Measurements from ENCODE around the gene ABI3BP. TPM values are rescaled to one million over a fixed set of nuclear protein-coding genes. Genes with fewer than 3 reads are reported as not detected.

ABI3BP gene
- total RNA-seq, 1 donor from 2014 or later: 1.1 TPM

GRCh38 chr3:100868096-100868495, 125.1 kb downstream of the ABI3BP start:
- no peaks in the 10 kb centered on the region for H3K27me3 Mint-ChIP-seq (ENCODE audit: low read depth, unreplicated experiment)
- no peak overlapping the region for H3K27ac Mint-ChIP-seq (ENCODE audit: unreplicated experiment)
- Histone ChIP-seq H3K4me2 (ENCODE audit: low read length) (no peak overlapping the region), H3K9ac (ENCODE audit: low read length) (no peak overlapping the region), H3K36me3 (ENCODE audit: insufficient read depth, low read length) (no peaks in the 10 kb centered on the region), H3K79me2 (ENCODE audit: insufficient read depth, low read length) (no peaks in the 10 kb centered on the region), H4K20me1 (ENCODE audit: insufficient read depth, low read length) (no peaks in the 10 kb centered on the region), H3K27me3 (ENCODE audit: insufficient read depth, low read length) (no peaks in the 10 kb centered on the region), H2AFZ (ENCODE audit: low read depth, low read length) (no peak overlapping the region), H3K9me3 (ENCODE audit: insufficient read depth, low read depth, low read length) (no peaks in the 10 kb centered on the region), H3K4me1 (ENCODE audit: insufficient read depth, low read length) (peaks cover 3% of the 10 kb centered on the region), H3K27ac (ENCODE audit: low read depth, low read length) (no peak overlapping the region), H3K4me3 (ENCODE audit: insufficient read depth, low read depth, low read length) (no peak overlapping the region)
- no peaks in the 10 kb centered on the region for H3K36me3 Mint-ChIP-seq (ENCODE audit: low read depth, unreplicated experiment)
- FAIRE-seq (no peak), DNase-seq (ENCODE audit: low read depth) (no peak)
- H3K9me3 Mint-ChIP-seq (ENCODE audit: unreplicated experiment): no peaks in the 10 kb centered on the region
- H3K4me1 Mint-ChIP-seq (ENCODE audit: low read depth, unreplicated experiment): peaks cover 7% of the 10 kb centered on the region
- H3K4me3 Mint-ChIP-seq (ENCODE audit: unreplicated experiment): no peak overlapping the region
- no peak for TF ChIP-seq EZH2 (IDR thresholded peaks at IDR 0.05; ENCODE audit: insufficient read depth, low read length)
- no peak for TF ChIP-seq CTCF (IDR thresholded peaks at IDR 0.05; ENCODE audit: insufficient read depth, low read depth, low read length)

GRCh38 chr3:100865442-100865841, 127.8 kb downstream of the ABI3BP start:
- no peak overlapping the region for H2AFZ ChIP-seq (ENCODE audit: low read depth, low read length)
- no peaks in the 10 kb centered on the region for H4K20me1 ChIP-seq (ENCODE audit: insufficient read depth, low read length)
- H3K4me1 ChIP-seq (ENCODE audit: insufficient read depth, low read length): peaks cover 3% of the 10 kb centered on the region
- H3K9ac ChIP-seq (ENCODE audit: low read length): no peak overlapping the region
- no peak overlapping the region for H3K4me2 ChIP-seq (ENCODE audit: low read length)
- Mint-ChIP-seq H3K27ac (ENCODE audit: unreplicated experiment) (no peak overlapping the region), H3K4me1 (ENCODE audit: low read depth, unreplicated experiment) (peaks cover 7% of the 10 kb centered on the region), H3K4me3 (ENCODE audit: unreplicated experiment) (no peak overlapping the region), H3K27me3 (ENCODE audit: low read depth, unreplicated experiment) (no peaks in the 10 kb centered on the region), H3K9me3 (ENCODE audit: unreplicated experiment) (no peaks in the 10 kb centered on the region), H3K36me3 (ENCODE audit: low read depth, unreplicated experiment) (no peaks in the 10 kb centered on the region)
- FAIRE-seq (no peak), DNase-seq (ENCODE audit: low read depth) (peak; percentile 47)
- no peaks in the 10 kb centered on the region for H3K9me3 ChIP-seq (ENCODE audit: insufficient read depth, low read depth, low read length)
- no peaks in the 10 kb centered on the region for H3K79me2 ChIP-seq (ENCODE audit: insufficient read depth, low read length)
- no peaks in the 10 kb centered on the region for H3K27me3 ChIP-seq (ENCODE audit: insufficient read depth, low read length)
- no peak overlapping the region for H3K4me3 ChIP-seq (ENCODE audit: insufficient read depth, low read depth, low read length)
- no peak overlapping the region for H3K27ac ChIP-seq (ENCODE audit: low read depth, low read length)
- no peak for TF ChIP-seq EZH2 (IDR thresholded peaks at IDR 0.05; ENCODE audit: insufficient read depth, low read length)
- TF ChIP-seq CTCF (IDR thresholded peaks at IDR 0.05; ENCODE audit: insufficient read depth, low read depth, low read length): no peak
- H3K36me3 ChIP-seq (ENCODE audit: insufficient read depth, low read length): no peaks in the 10 kb centered on the region

GRCh38 chr3:100864471-100865250, 128.6 kb downstream of the ABI3BP start:
- FAIRE-seq: no peak
- peaks cover 7% of the 10 kb centered on the region for H3K4me1 Mint-ChIP-seq (ENCODE audit: low read depth, unreplicated experiment)
- no peaks in the 10 kb centered on the region for H3K9me3 ChIP-seq (ENCODE audit: insufficient read depth, low read depth, low read length)
- H3K4me1 ChIP-seq (ENCODE audit: insufficient read depth, low read length): peaks cover 3% of the 10 kb centered on the region
- no peaks in the 10 kb centered on the region for H3K27me3 Mint-ChIP-seq (ENCODE audit: low read depth, unreplicated experiment)
- no peaks in the 10 kb centered on the region for H4K20me1 ChIP-seq (ENCODE audit: insufficient read depth, low read length)
- TF ChIP-seq CTCF (IDR thresholded peaks at IDR 0.05; ENCODE audit: insufficient read depth, low read depth, low read length) (no peak), EZH2 (IDR thresholded peaks at IDR 0.05; ENCODE audit: insufficient read depth, low read length) (no peak)
- H3K4me2 ChIP-seq (ENCODE audit: low read length): no peak overlapping the region
- no peak overlapping the region for H2AFZ ChIP-seq (ENCODE audit: low read depth, low read length)
- H3K9me3 Mint-ChIP-seq (ENCODE audit: unreplicated experiment): no peaks in the 10 kb centered on the region
- H3K9ac ChIP-seq (ENCODE audit: low read length): no peak overlapping the region
- H3K27ac ChIP-seq (ENCODE audit: low read depth, low read length): no peak overlapping the region
- H3K36me3 Mint-ChIP-seq (ENCODE audit: low read depth, unreplicated experiment): no peaks in the 10 kb centered on the region
- no peak overlapping the region for H3K4me3 Mint-ChIP-seq (ENCODE audit: unreplicated experiment)
- H3K36me3 ChIP-seq (ENCODE audit: insufficient read depth, low read length): no peaks in the 10 kb centered on the region
- no peak for DNase-seq (ENCODE audit: low read depth)
- H3K4me3 ChIP-seq (ENCODE audit: insufficient read depth, low read depth, low read length): no peak overlapping the region
- no peaks in the 10 kb centered on the region for H3K27me3 ChIP-seq (ENCODE audit: insufficient read depth, low read length)
- H3K27ac Mint-ChIP-seq (ENCODE audit: unreplicated experiment): no peak overlapping the region
- no peaks in the 10 kb centered on the region for H3K79me2 ChIP-seq (ENCODE audit: insufficient read depth, low read length)

All from astrocyte (in vitro differentiated cells and primary cell).